ENCODE data around the gene SAMD10. TPM values are rescaled to one million over a fixed set of nuclear protein-coding genes. Genes with fewer than 3 reads are reported as not detected.
"Not testable (repeated sequence)": the region's sequence is repeated elsewhere in the genome, so short reads cannot be mapped to it uniquely, and the experiment has no call there.

Gene SAMD10
- total RNA-seq, 1 experiment from 2014 or later, result 5.7 TPM

DNA sequence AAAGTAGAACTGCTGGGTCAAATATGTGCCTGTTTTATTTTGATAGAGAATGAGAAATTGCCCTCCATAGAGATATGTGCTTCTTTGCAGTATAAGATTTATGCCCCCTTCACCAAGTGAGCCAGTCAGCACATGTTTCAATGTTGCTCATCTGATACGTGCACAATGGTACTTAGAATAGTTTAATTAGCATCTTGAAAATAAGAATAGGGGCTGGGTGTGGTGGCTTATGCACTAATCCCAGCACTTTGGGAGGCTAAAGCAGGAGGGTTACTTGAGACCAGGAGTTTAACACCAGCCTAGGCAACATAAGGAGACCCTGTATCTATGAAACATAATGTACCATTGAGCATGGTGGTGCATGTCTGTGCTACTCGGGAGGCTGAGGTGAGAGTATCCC is 36.2 kb upstream of the SAMD10 start:
- Histone ChIP-seq H3T11ph (ENCODE audit: low read length) (no peak overlapping the region), H4K8ac (replicated peaks; ENCODE audit: insufficient read length, low read depth, low read length) (no peak overlapping the region), H3K9ac (ENCODE audit: extremely low read depth, insufficient read length, low read length) (no peak overlapping the region), H2BK12ac (ENCODE audit: insufficient read length, low read depth, low read length) (no peak overlapping the region), H3K23me2 (ENCODE audit: insufficient read length, low read depth, low read length, poor library complexity, severe bottlenecking) (no peaks in the 10 kb centered on the region), H3K4ac (ENCODE audit: low read depth, low read length) (no peak overlapping the region), H3K23ac (ENCODE audit: insufficient read length, low read depth, low read length) (no peak overlapping the region), H3K79me2 (ENCODE audit: insufficient read depth, low read length) (no peaks in the 10 kb centered on the region), H3K14ac (ENCODE audit: insufficient read depth, low read length) (no peak overlapping the region), H3K79me1 (ENCODE audit: insufficient read depth, low read depth, low read length, poor library complexity, severe bottlenecking) (no peaks in the 10 kb centered on the region), H4K91ac (ENCODE audit: insufficient read length, low read depth, low read length) (no peak overlapping the region), H2BK15ac (ENCODE audit: low read depth, low read length) (no peak overlapping the region), H3K18ac (ENCODE audit: insufficient read length, low read depth, low read length) (no peak overlapping the region), H2AK5ac (ENCODE audit: insufficient read length, low read length) (no peak overlapping the region), H3K56ac (ENCODE audit: insufficient read length, low read depth, low read length) (no peak overlapping the region), H4K20me1 (ENCODE audit: control insufficient read depth, insufficient read depth, insufficient read length) (no peaks in the 10 kb centered on the region), H3K27me3 (ENCODE audit: insufficient read depth, low read length) (no peaks in the 10 kb centered on the region), H2BK120ac (ENCODE audit: low read depth, low read length, poor library complexity, severe bottlenecking) (no peak overlapping the region), H3K4me2 (ENCODE audit: insufficient read depth, insufficient read length, low read length) (no peak overlapping the region), H2BK5ac (ENCODE audit: insufficient read length, low read length) (no peak overlapping the region), H3K27ac (ENCODE audit: insufficient read length, low read depth, low read length) (no peak overlapping the region), H4K5ac (ENCODE audit: insufficient read length, low read depth, low read length) (no peak overlapping the region), H2BK20ac (ENCODE audit: low read depth, low read length, poor library complexity, severe bottlenecking) (no peak overlapping the region), H2AFZ (ENCODE audit: low read length) (no peak overlapping the region), H3K9me3 (ENCODE audit: control insufficient read depth, low read depth, low read length) (no peaks in the 10 kb centered on the region), H3K4me1 (ENCODE audit: insufficient read depth, low read length) (no peaks in the 10 kb centered on the region)
- Mint-ChIP-seq H3K4me3 (no peak overlapping the region), H3K9me3 (no peaks in the 10 kb centered on the region), H3K27ac (no peak overlapping the region; a peak in 1 of 7 replicates), H3K27me3 (ENCODE audit: low read depth) (no peaks in the 10 kb centered on the region), H3K4me1 (no peaks in the 10 kb centered on the region), H3K36me3 (ENCODE audit: insufficient read depth in 1 of 3, low read depth in 3 of 3) (peaks cover 28 to 66% (median 58%) of the 10 kb centered on the region in 3 experiments; a peak in 6 of 7 replicates)
- TF ChIP-seq, protein P1, sequence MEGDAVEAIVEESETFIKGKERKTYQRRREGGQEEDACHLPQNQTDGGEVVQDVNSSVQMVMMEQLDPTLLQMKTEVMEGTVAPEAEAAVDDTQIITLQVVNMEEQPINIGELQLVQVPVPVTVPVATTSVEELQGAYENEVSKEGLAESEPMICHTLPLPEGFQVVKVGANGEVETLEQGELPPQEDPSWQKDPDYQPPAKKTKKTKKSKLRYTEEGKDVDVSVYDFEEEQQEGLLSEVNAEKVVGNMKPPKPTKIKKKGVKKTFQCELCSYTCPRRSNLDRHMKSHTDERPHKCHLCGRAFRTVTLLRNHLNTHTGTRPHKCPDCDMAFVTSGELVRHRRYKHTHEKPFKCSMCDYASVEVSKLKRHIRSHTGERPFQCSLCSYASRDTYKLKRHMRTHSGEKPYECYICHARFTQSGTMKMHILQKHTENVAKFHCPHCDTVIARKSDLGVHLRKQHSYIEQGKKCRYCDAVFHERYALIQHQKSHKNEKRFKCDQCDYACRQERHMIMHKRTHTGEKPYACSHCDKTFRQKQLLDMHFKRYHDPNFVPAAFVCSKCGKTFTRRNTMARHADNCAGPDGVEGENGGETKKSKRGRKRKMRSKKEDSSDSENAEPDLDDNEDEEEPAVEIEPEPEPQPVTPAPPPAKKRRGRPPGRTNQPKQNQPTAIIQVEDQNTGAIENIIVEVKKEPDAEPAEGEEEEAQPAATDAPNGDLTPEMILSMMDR (conservative IDR thresholded peaks at IDR 0.05), result no peak
- DNase-seq, result no peak
- WGBS (ENCODE audit: extremely low coverage, insufficient read length, low lambda C conversion rate), result no CpG with 5 or more reads among the region's 2 CpGs

DNA sequence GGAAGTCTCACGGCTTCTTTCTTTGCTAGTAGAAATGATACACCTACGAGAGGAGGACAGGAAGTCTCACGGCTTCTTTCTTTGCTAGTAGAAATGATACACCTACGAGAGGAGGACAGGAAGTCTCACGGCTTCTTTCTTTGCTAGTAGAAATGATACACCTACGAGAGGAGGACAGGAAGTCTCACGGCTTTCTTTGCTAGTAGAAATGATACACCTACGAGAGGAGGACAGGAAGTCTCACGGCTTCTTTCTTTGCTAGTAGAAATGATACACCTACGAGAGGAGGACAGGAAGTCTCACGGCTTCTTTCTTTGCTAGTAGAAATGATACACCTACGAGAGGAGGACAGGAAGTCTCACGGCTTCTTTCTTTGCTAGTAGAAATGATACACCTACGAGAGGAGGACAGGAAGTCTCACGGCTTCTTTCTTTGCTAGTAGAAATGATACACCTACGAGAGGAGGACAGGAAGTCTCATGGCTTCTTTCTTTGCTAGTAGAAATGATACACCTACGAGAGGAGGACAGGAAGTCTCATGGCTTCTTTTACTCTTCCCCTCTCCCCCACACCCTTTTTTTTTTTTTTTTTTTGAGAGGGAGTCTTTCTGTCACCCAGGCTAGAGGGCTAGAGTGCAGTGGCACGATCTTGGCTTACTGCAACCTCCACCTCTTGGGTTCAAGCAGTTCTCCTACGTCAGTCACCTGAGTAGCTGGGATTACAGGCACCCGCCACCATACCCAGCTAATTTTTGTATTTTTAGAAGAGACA is 33.1 kb upstream of the SAMD10 start:
- not testable (repeated sequence) for H3K4me1 ChIP-seq (ENCODE audit: insufficient read depth, low read length); H3K27ac ChIP-seq (ENCODE audit: insufficient read length, low read depth, low read length); H3K18ac ChIP-seq (ENCODE audit: insufficient read length, low read depth, low read length); H3K27me3 ChIP-seq (ENCODE audit: insufficient read depth, low read length); H3K9me3 Mint-ChIP-seq; H3T11ph ChIP-seq (ENCODE audit: low read length); H4K91ac ChIP-seq (ENCODE audit: insufficient read length, low read depth, low read length); H4K20me1 ChIP-seq (ENCODE audit: control insufficient read depth, insufficient read depth, insufficient read length); H3K4me3 Mint-ChIP-seq; H3K23me2 ChIP-seq (ENCODE audit: insufficient read length, low read depth, low read length, poor library complexity, severe bottlenecking); H2BK5ac ChIP-seq (ENCODE audit: insufficient read length, low read length); H2BK12ac ChIP-seq (ENCODE audit: insufficient read length, low read depth, low read length); H3K79me2 ChIP-seq (ENCODE audit: insufficient read depth, low read length); H3K27ac Mint-ChIP-seq; H2BK15ac ChIP-seq (ENCODE audit: low read depth, low read length); H3K9me3 ChIP-seq (ENCODE audit: control insufficient read depth, low read depth, low read length); H3K56ac ChIP-seq (ENCODE audit: insufficient read length, low read depth, low read length); H3K4ac ChIP-seq (ENCODE audit: low read depth, low read length); H3K14ac ChIP-seq (ENCODE audit: insufficient read depth, low read length); H3K4me2 ChIP-seq (ENCODE audit: insufficient read depth, insufficient read length, low read length); H2AK5ac ChIP-seq (ENCODE audit: insufficient read length, low read length); H3K27me3 Mint-ChIP-seq (ENCODE audit: low read depth); H2AFZ ChIP-seq (ENCODE audit: low read length); H4K8ac ChIP-seq (replicated peaks; ENCODE audit: insufficient read length, low read depth, low read length); DNase-seq; H3K9ac ChIP-seq (ENCODE audit: extremely low read depth, insufficient read length, low read length); H3K4me1 Mint-ChIP-seq; H2BK20ac ChIP-seq (ENCODE audit: low read depth, low read length, poor library complexity, severe bottlenecking); H3K23ac ChIP-seq (ENCODE audit: insufficient read length, low read depth, low read length); H3K79me1 ChIP-seq (ENCODE audit: insufficient read depth, low read depth, low read length, poor library complexity, severe bottlenecking); H4K5ac ChIP-seq (ENCODE audit: insufficient read length, low read depth, low read length); H2BK120ac ChIP-seq (ENCODE audit: low read depth, low read length, poor library complexity, severe bottlenecking)
- no CpG with 5 or more reads among the region's 20 CpGs for WGBS (ENCODE audit: extremely low coverage, insufficient read length, low lambda C conversion rate)
- H3K36me3 Mint-ChIP-seq (ENCODE audit: insufficient read depth in 1 of 3, low read depth in 3 of 3), result peaks cover 27 to 70% (median 64%) of the 10 kb centered on the region in 3 experiments

Measured in H9 (cell line).